Nephron (organoid): ENCODE data around the gene MAZ.
"Not testable (repeated sequence)": the region's sequence is repeated elsewhere in the genome, so short reads cannot be mapped to it uniquely, and the experiment has no call there.

Experiments
- H3K27ac Mint-ChIP-seq, 3 experiments: 2 replicates each; pipeline ENCODE4 v1.8.0; 2020; ENCODE audit warnings: mixed read lengths in 3 of 3, mild to moderate bottlenecking in 2 of 3, moderate library complexity in 1 of 3
- H3K27me3 Mint-ChIP-seq: 2 replicates; pipeline ENCODE4 v1.8.0; 2021; ENCODE audit warnings: low read depth, mild to moderate bottlenecking, moderate library complexity, mixed read lengths
- H3K36me3 Mint-ChIP-seq: 2 replicates; pipeline ENCODE4 v1.8.0; 2020; ENCODE audit warnings: low read depth, mixed read lengths
- H3K4me1 Mint-ChIP-seq: 2 replicates; pipeline ENCODE4 v1.8.0; 2020; ENCODE audit warnings: mixed read lengths
- H3K4me3 Mint-ChIP-seq, 3 experiments: 2 replicates each; pipeline ENCODE4 v1.8.0; 2020; ENCODE audit warnings: mild to moderate bottlenecking in 3 of 3, mixed read lengths in 3 of 3, moderate library complexity in 2 of 3
- H3K9me3 Mint-ChIP-seq: 2 replicates; pipeline ENCODE4 v1.8.0; 2020; ENCODE audit warnings: mixed read lengths
- CTCF ChIP-seq, 3 experiments: fragments of 200-600 bp; sonication (generic); IDR thresholded peaks; one replicate each; pipeline ENCODE4 v1.5.0; 2021; ENCODE audit warnings: antibody characterized with exemption in 3 of 3; ENCODE audit not compliant: unreplicated experiment in 3 of 3

MAZ gene

GRCh38 chr16:29830774-29831173, 24.4 kb downstream of the MAZ start:
- Mint-ChIP-seq H3K4me1 (peaks cover 8% of the 10 kb centered on the region), H3K27ac (no peak overlapping the region), H3K27me3 (no peaks in the 10 kb centered on the region), H3K4me3 (no peak overlapping the region), H3K9me3 (no peaks in the 10 kb centered on the region), H3K36me3 (no peaks in the 10 kb centered on the region)
- TF ChIP-seq CTCF (IDR thresholded peaks at IDR 0.05; ENCODE audit: unreplicated experiment in 3 of 3), result no peak

GRCh38 chr16:29831490-29831889, 25.2 kb downstream of the MAZ start:
- Mint-ChIP-seq H3K9me3 (no peaks in the 10 kb centered on the region), H3K27ac (no peak overlapping the region), H3K4me3 (no peak overlapping the region), H3K4me1 (peaks cover 6% of the 10 kb centered on the region), H3K27me3 (no peaks in the 10 kb centered on the region), H3K36me3 (no peaks in the 10 kb centered on the region)
- no peak for TF ChIP-seq CTCF (IDR thresholded peaks at IDR 0.05; ENCODE audit: unreplicated experiment in 3 of 3)

GRCh38 chr16:29833219-29833618, 26.9 kb downstream of the MAZ start:
- H3K4me1 Mint-ChIP-seq, H3K4me3 Mint-ChIP-seq, H3K27me3 Mint-ChIP-seq, H3K36me3 Mint-ChIP-seq, H3K27ac Mint-ChIP-seq, H3K9me3 Mint-ChIP-seq: not testable (repeated sequence)

GRCh38 chr16:29834079-29834478, 27.8 kb downstream of the MAZ start:
- H3K4me1 Mint-ChIP-seq, result no peaks in the 10 kb centered on the region
- H3K27me3 Mint-ChIP-seq, result no peaks in the 10 kb centered on the region
- no peak for TF ChIP-seq CTCF (IDR thresholded peaks at IDR 0.05; ENCODE audit: unreplicated experiment in 3 of 3)
- H3K27ac Mint-ChIP-seq, result no peak overlapping the region
- H3K9me3 Mint-ChIP-seq, result no peaks in the 10 kb centered on the region
- H3K4me3 Mint-ChIP-seq, result no peak overlapping the region
- H3K36me3 Mint-ChIP-seq, result no peaks in the 10 kb centered on the region

GRCh38 chr16:29835926-29836325, 29.6 kb downstream of the MAZ start:
- Mint-ChIP-seq H3K9me3 (no peaks in the 10 kb centered on the region), H3K27ac (no peak overlapping the region), H3K4me1 (no peaks in the 10 kb centered on the region), H3K36me3 (no peaks in the 10 kb centered on the region), H3K4me3 (no peak overlapping the region), H3K27me3 (peaks cover 4% of the 10 kb centered on the region)
- TF ChIP-seq CTCF (IDR thresholded peaks at IDR 0.05; ENCODE audit: unreplicated experiment in 3 of 3), result no peak

- no peaks in the 10 kb centered on the region for H3K9me3 Mint-ChIP-seq
- no peak for TF ChIP-seq CTCF (IDR thresholded peaks at IDR 0.05; ENCODE audit: unreplicated experiment in 3 of 3)
- H3K27ac Mint-ChIP-seq, result no peak overlapping the region
- H3K36me3 Mint-ChIP-seq, result no peaks in the 10 kb centered on the region
- no peak overlapping the region for H3K4me3 Mint-ChIP-seq
- no peaks in the 10 kb centered on the region for H3K4me1 Mint-ChIP-seq
- H3K27me3 Mint-ChIP-seq, result peaks cover 4% of the 10 kb centered on the region
Measured at GRCh38 chr16:29836623-29837022, 30.3 kb downstream of the MAZ start.
